Upper lobe of left lung (tissue), 4 donors: ENCODE results near the gene CPSF4L.

Source experiments
- CTCF ChIP-seq, 6 experiments: fragments of 450-650 bp in 4 of 6; fragments of 200-600 bp in 2 of 6; sonication (generic) in 2 of 6; IDR thresholded peaks; one replicate each; pipeline ENCODE4 v1.5.1; 2016 to 2019; ENCODE audit warnings: antibody characterized with exemption in 6 of 6
- EP300 ChIP-seq, 4 donors: sonication (generic); formaldehyde crosslinking; IDR thresholded peaks; one replicate each; pipeline ENCODE4 v1.5.1; 2017; ENCODE audit warnings: antibody characterized with exemption in 4 of 4, control low read depth in 2 of 4
- POLR2A ChIP-seq, 4 donors: fragments of 450-650 bp; IDR thresholded peaks; one replicate each; pipeline ENCODE4 v1.5.1; 2016 to 2017; ENCODE audit warnings: antibody characterized with exemption in 4 of 4, mild to moderate bottlenecking in 2 of 4

GRCh38 chr17:73234736-73235135 is 26.9 kb downstream of the CPSF4L start:
- TF ChIP-seq CTCF (IDR thresholded peaks at IDR 0.05): no peak
- no peak for TF ChIP-seq EP300 (IDR thresholded peaks at IDR 0.05)
- TF ChIP-seq POLR2A (IDR thresholded peaks at IDR 0.05): no peak
